ENCODE data around the gene BEND7. TPM values are rescaled to one million over a fixed set of nuclear protein-coding genes. Genes with fewer than 3 reads are reported as not detected.

The BEND7 gene
- total and polyA plus RNA-seq, 2 donors from 2014 or later = 16.7 to 37.9 TPM

DNA sequence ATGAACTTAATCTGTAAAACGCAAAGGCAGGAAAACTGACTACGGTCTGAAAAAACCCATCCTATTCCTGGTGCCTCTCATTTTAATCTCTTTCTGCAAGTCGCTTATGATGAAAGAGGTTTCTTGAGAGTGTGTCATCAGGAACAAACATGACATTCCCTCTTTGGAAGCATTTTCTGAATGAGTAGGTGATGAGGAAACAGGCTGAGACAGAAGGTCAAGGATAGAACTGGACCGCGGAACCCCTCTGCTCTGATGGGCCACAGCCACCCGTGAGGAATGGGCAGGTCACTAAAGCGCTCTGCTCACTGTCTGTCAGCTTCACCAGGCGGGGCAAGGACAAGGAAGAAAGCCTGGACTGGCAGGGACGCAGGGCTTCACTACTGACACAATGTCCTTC is 28.6 kb downstream of the BEND7 start:
- Histone ChIP-seq H3K27me3 (ENCODE audit: control insufficient read depth, insufficient read depth, low read length) (no peaks in the 10 kb centered on the region), H3K27ac (ENCODE audit: low read depth in 2 of 2, low read length in 2 of 2) (no peak overlapping the region), H3K4me1 (ENCODE audit: control insufficient read depth in 2 of 3, insufficient read depth in 2 of 3, low read depth in 1 of 3, low read length in 3 of 3) (peaks cover 0 to 5% (median 0%) of the 10 kb centered on the region in 3 donors), H3K9ac (ENCODE audit: low read length in 3 of 3) (no peak overlapping the region), H3K36me3 (ENCODE audit: control insufficient read depth in 2 of 3, insufficient read depth in 3 of 3, low read length in 3 of 3) (peaks cover 0 to 21% (median 0%) of the 10 kb centered on the region in 3 donors), H3K9me3 (ENCODE audit: control insufficient read depth in 2 of 3, insufficient read depth in 1 of 3, low read length in 3 of 3) (no peaks in the 10 kb centered on the region), H3K4me3 (ENCODE audit: low read length in 3 of 3) (no peak overlapping the region)
- TF ChIP-seq, protein P1, sequence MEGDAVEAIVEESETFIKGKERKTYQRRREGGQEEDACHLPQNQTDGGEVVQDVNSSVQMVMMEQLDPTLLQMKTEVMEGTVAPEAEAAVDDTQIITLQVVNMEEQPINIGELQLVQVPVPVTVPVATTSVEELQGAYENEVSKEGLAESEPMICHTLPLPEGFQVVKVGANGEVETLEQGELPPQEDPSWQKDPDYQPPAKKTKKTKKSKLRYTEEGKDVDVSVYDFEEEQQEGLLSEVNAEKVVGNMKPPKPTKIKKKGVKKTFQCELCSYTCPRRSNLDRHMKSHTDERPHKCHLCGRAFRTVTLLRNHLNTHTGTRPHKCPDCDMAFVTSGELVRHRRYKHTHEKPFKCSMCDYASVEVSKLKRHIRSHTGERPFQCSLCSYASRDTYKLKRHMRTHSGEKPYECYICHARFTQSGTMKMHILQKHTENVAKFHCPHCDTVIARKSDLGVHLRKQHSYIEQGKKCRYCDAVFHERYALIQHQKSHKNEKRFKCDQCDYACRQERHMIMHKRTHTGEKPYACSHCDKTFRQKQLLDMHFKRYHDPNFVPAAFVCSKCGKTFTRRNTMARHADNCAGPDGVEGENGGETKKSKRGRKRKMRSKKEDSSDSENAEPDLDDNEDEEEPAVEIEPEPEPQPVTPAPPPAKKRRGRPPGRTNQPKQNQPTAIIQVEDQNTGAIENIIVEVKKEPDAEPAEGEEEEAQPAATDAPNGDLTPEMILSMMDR (IDR thresholded peaks at IDR 0.05; ENCODE audit: borderline replicate concordance, extremely low read depth, insufficient read depth) = no peak
- FAIRE-seq (no peak), DNase-seq (no peak)
- intact Hi-C loops (cut with DNase I) = no loop called here

DNA sequence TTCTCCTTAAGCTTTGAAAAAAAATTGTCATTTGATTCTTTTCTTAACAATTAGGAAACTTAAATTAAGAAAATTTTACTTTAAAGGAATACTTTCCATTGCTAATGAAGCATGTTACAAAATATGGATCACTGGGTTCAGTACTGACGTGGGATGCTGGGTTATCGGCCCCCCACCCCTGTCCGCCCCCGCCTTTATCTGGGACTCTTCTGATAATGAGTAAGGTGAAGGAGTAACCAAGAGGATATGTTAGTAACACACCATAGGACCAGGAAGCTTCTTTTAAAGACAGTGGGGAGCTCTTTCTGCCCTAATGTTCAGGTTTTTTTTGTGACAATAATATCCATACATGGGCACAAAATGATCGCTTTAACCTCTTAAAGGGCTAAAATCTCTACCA is 29.7 kb downstream of the BEND7 start:
- H3K36me3 ChIP-seq (ENCODE audit: control insufficient read depth in 2 of 3, insufficient read depth in 3 of 3, low read length in 3 of 3) = peaks cover 0 to 21% (median 0%) of the 10 kb centered on the region in 3 donors
- FAIRE-seq (no peak), DNase-seq (no peak)
- H3K9me3 ChIP-seq (ENCODE audit: control insufficient read depth in 2 of 3, insufficient read depth in 1 of 3, low read length in 3 of 3) = no peaks in the 10 kb centered on the region
- intact Hi-C loops (cut with DNase I) = no loop called here
- no peaks in the 10 kb centered on the region for H3K4me1 ChIP-seq (ENCODE audit: control insufficient read depth in 2 of 3, insufficient read depth in 2 of 3, low read depth in 1 of 3, low read length in 3 of 3)
- H3K27ac ChIP-seq (ENCODE audit: low read depth in 2 of 2, low read length in 2 of 2) = no peak overlapping the region
- H3K27me3 ChIP-seq (ENCODE audit: control insufficient read depth, insufficient read depth, low read length) = no peaks in the 10 kb centered on the region
- H3K4me3 ChIP-seq (ENCODE audit: low read length in 3 of 3) = no peak overlapping the region
- no peak overlapping the region for H3K9ac ChIP-seq (ENCODE audit: low read length in 3 of 3)
- TF ChIP-seq, protein P1 (IDR thresholded peaks at IDR 0.05; ENCODE audit: borderline replicate concordance, extremely low read depth, insufficient read depth) = no peak

DNA sequence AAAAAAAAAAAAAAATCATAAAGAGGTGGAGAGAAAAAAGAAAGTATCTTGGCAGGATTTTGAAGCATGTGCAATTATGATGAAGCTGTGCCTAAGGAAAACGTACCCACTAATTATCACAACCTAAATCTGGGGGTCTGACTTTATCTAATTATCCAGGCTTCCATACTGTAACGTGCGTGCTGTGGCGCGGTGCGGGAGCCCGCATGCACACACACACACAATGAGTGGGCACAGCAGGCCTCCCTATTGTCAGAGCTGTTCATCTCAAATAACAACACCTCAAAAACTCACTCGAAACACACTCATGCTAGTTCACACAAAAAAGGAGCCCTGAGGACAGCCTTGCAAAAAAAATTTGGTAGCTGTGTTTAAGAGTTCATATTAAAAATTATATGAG is 31.9 kb downstream of the BEND7 start:
- DNase-seq (no peak), FAIRE-seq (no peak)
- Histone ChIP-seq H3K36me3 (ENCODE audit: control insufficient read depth in 2 of 3, insufficient read depth in 3 of 3, low read length in 3 of 3) (peaks cover 0 to 23% (median 0%) of the 10 kb centered on the region in 3 donors), H3K9ac (ENCODE audit: low read length in 3 of 3) (no peak overlapping the region), H3K4me1 (ENCODE audit: control insufficient read depth in 2 of 3, insufficient read depth in 2 of 3, low read depth in 1 of 3, low read length in 3 of 3) (no peaks in the 10 kb centered on the region), H3K27ac (ENCODE audit: low read depth in 2 of 2, low read length in 2 of 2) (no peak overlapping the region), H3K4me3 (ENCODE audit: low read length in 3 of 3) (no peak overlapping the region), H3K27me3 (ENCODE audit: control insufficient read depth, insufficient read depth, low read length) (no peaks in the 10 kb centered on the region), H3K9me3 (ENCODE audit: control insufficient read depth in 2 of 3, insufficient read depth in 1 of 3, low read length in 3 of 3) (no peaks in the 10 kb centered on the region)
- intact Hi-C loops (cut with DNase I) = no loop called here
- TF ChIP-seq, protein P1 (IDR thresholded peaks at IDR 0.05; ENCODE audit: borderline replicate concordance, extremely low read depth, insufficient read depth) = no peak

DNA sequence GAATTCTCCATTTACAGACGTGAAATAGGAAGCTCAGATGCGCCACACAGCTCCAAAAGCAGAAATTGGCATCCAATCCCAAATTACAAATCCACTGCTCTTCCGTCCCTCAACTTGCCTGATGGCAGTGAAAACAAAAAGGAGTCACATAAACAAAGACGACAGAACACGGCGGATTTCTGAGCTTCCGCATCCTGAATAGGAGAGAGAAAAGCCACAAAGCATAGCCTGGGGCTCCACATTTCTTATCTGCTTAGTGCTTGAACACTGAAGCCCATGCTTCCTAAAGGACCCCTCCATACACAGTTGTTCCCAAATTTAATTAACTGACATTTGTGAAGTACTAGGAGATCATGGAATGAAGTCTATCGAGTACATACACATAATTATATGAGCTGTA is 32.6 kb downstream of the BEND7 start:
- TF ChIP-seq, protein P1 (IDR thresholded peaks at IDR 0.05; ENCODE audit: borderline replicate concordance, extremely low read depth, insufficient read depth) = no peak
- no peaks in the 10 kb centered on the region for H3K9me3 ChIP-seq (ENCODE audit: control insufficient read depth in 2 of 3, insufficient read depth in 1 of 3, low read length in 3 of 3)
- no peak overlapping the region for H3K27ac ChIP-seq (ENCODE audit: low read depth in 2 of 2, low read length in 2 of 2)
- no peak for FAIRE-seq
- intact Hi-C loops (cut with DNase I) = no loop called here
- H3K4me1 ChIP-seq (ENCODE audit: control insufficient read depth in 2 of 3, insufficient read depth in 2 of 3, low read depth in 1 of 3, low read length in 3 of 3) = no peaks in the 10 kb centered on the region
- H3K9ac ChIP-seq (ENCODE audit: low read length in 3 of 3) = no peak overlapping the region
- H3K36me3 ChIP-seq (ENCODE audit: control insufficient read depth in 2 of 3, insufficient read depth in 3 of 3, low read length in 3 of 3) = peaks cover 0 to 28% (median 0%) of the 10 kb centered on the region in 3 donors
- no peak overlapping the region for H3K4me3 ChIP-seq (ENCODE audit: low read length in 3 of 3)
- DNase-seq = no peak
- no peaks in the 10 kb centered on the region for H3K27me3 ChIP-seq (ENCODE audit: control insufficient read depth, insufficient read depth, low read length)
